ENCODE measurements around the gene RAB11FIP4. TPM values are rescaled to one million over a fixed set of nuclear protein-coding genes. Genes with fewer than 3 reads are reported as not detected.

Gene RAB11FIP4
- total and polyA plus RNA-seq, 2 donors (not counting 1 experiment from before 2014, with no cell fraction given) = 0.16 to 0.66 TPM

DNA sequence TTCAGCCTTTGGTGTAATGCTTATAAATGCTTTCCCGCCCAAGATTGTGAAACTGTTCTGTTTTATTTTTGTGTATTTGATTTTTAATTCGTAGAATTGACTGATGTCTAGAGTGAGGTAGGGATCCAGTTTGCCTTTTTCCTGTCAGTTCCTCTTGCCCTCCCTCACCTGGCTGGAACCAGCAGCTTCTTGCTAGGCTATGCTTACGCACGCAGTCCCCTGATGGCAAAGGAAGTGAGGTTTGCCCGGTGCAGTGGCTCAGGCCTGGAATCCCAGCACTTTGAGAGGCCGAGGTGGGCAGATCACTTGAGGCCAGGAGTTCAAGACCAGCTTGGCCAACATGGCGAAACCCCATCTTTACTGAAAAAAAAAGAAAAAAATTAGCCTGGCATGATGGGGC lies 51.9 kb downstream of the RAB11FIP4 start:
- H3K36me3 ChIP-seq (ENCODE audit: control insufficient read depth, insufficient read depth, low read length) = no peaks in the 10 kb centered on the region
- DNase-seq (ENCODE audit: low read depth in 2 of 2) = no peak
- H3K9ac ChIP-seq (ENCODE audit: insufficient read depth, low read length) = no peak overlapping the region
- H3K4me2 ChIP-seq (ENCODE audit: extremely low read depth, insufficient read depth, low read length) = no peak overlapping the region
- no peaks in the 10 kb centered on the region for H3K27me3 ChIP-seq (ENCODE audit: control insufficient read depth, insufficient read depth, low read length)
- H3K27ac ChIP-seq (ENCODE audit: insufficient read depth, low read length) = no peak overlapping the region
- H3K9me3 ChIP-seq (ENCODE audit: control insufficient read depth, insufficient read depth, low read depth, low read length) = no peaks in the 10 kb centered on the region
- no peaks in the 10 kb centered on the region for H4K20me1 ChIP-seq (ENCODE audit: control insufficient read depth, extremely low read depth, insufficient read depth, low read length)
- TF ChIP-seq CTCF (conservative IDR thresholded peaks at IDR 0.05 in 1 of 2, IDR thresholded peaks at IDR 0.05 in 1 of 2; ENCODE audit: low read depth in 1 of 2, low read length in 2 of 2) = no peak
- TF ChIP-seq EZH2 (IDR thresholded peaks at IDR 0.05; ENCODE audit: low read length, missing control alignments) = no peak
- no peaks in the 10 kb centered on the region for H3K4me1 ChIP-seq (ENCODE audit: control insufficient read depth, extremely low read depth, insufficient read depth, low read length)
- no peak overlapping the region for H3K4me3 ChIP-seq (replicated peaks in 1 of 4; ENCODE audit: control extremely low read depth in 1 of 4, insufficient read depth in 1 of 4, low read depth in 3 of 4, low read length in 4 of 4)
- H3K79me2 ChIP-seq (ENCODE audit: control insufficient read depth, insufficient read depth, low read length) = no peaks in the 10 kb centered on the region
- no peak overlapping the region for H2AFZ ChIP-seq (ENCODE audit: low read length)

DNA sequence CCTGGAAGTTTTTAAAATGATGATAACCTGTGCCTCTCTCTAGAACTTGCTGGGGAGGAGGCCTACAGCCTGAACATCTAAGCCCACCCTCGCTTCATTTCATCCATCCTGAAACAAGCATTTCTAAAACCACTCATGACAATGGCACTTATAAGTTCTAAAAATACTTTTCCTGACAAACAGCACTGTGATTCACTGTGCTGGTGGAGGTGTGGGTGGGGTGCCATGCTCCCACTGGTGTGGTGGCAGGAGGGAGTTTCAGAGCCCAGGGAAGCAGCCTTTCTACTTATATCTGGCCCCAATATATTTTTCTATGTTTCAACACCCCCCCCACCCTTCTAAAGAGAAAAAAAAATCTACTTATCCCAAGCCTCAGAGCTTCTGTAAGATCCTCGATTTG lies 52.6 kb downstream of the RAB11FIP4 start:
- Histone ChIP-seq H3K27ac (ENCODE audit: insufficient read depth, low read length) (no peak overlapping the region), H3K36me3 (ENCODE audit: control insufficient read depth, insufficient read depth, low read length) (no peaks in the 10 kb centered on the region), H3K79me2 (ENCODE audit: control insufficient read depth, insufficient read depth, low read length) (no peaks in the 10 kb centered on the region), H3K27me3 (ENCODE audit: control insufficient read depth, insufficient read depth, low read length) (no peaks in the 10 kb centered on the region), H3K4me3 (replicated peaks in 1 of 4; ENCODE audit: control extremely low read depth in 1 of 4, insufficient read depth in 1 of 4, low read depth in 3 of 4, low read length in 4 of 4) (no peak overlapping the region), H3K9me3 (ENCODE audit: control insufficient read depth, insufficient read depth, low read depth, low read length) (no peaks in the 10 kb centered on the region), H2AFZ (ENCODE audit: low read length) (no peak overlapping the region), H3K4me2 (ENCODE audit: extremely low read depth, insufficient read depth, low read length) (no peak overlapping the region), H3K4me1 (ENCODE audit: control insufficient read depth, extremely low read depth, insufficient read depth, low read length) (no peaks in the 10 kb centered on the region), H3K9ac (ENCODE audit: insufficient read depth, low read length) (no peak overlapping the region), H4K20me1 (ENCODE audit: control insufficient read depth, extremely low read depth, insufficient read depth, low read length) (no peaks in the 10 kb centered on the region)
- TF ChIP-seq CTCF (conservative IDR thresholded peaks at IDR 0.05 in 1 of 2, IDR thresholded peaks at IDR 0.05 in 1 of 2; ENCODE audit: low read depth in 1 of 2, low read length in 2 of 2) (no peak), EZH2 (IDR thresholded peaks at IDR 0.05; ENCODE audit: low read length, missing control alignments) (no peak)
- peak in 1 of 2 donors; percentile 50 for DNase-seq (ENCODE audit: low read depth in 2 of 2)

DNA sequence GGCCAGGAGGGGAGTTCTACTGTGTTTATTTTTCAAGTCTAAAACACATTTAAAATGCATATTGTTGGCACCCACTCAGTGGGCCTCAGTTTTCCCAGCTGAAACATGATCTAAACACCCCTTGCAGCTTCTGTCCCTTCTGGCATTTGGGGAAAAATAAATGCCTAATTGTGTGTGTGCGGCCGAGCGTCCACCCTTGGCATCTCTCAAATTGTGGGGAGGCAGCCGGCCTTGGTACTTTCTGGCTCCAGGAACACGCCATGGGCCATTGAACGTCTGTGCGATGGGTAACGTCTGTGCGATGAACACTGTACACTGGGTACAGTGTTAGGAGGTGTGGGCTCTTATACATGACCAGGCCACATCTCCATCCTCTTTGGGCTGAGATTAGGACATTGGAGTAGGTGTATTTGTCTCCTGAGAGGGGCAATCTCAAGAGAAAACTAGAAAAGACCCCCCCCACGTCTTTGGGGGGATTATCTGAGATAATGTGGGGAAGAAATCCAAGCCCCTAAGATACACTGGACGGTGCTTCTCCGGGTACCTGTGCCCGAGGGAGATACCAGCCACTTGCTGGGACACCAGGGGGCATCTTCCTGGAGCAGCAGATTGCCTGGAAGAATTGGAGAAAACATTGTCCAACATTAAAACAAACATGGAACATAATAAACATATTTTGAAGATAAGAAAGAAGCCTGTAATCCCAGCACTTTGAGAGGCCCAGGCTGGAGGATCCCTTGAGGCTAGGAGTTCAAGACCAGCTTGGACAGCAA lies 54.9 kb downstream of the RAB11FIP4 start:
- H3K9ac ChIP-seq (ENCODE audit: insufficient read depth, low read length) = no peak overlapping the region
- no peaks in the 10 kb centered on the region for H3K27me3 ChIP-seq (ENCODE audit: control insufficient read depth, insufficient read depth, low read length)
- DNase-seq (ENCODE audit: low read depth in 2 of 2) = no peak
- no peaks in the 10 kb centered on the region for H3K4me1 ChIP-seq (ENCODE audit: control insufficient read depth, extremely low read depth, insufficient read depth, low read length)
- H3K4me3 ChIP-seq (replicated peaks in 1 of 4; ENCODE audit: control extremely low read depth in 1 of 4, insufficient read depth in 1 of 4, low read depth in 3 of 4, low read length in 4 of 4) = no peak overlapping the region
- no peak overlapping the region for H3K4me2 ChIP-seq (ENCODE audit: extremely low read depth, insufficient read depth, low read length)
- H3K9me3 ChIP-seq (ENCODE audit: control insufficient read depth, insufficient read depth, low read depth, low read length) = no peaks in the 10 kb centered on the region
- H3K27ac ChIP-seq (ENCODE audit: insufficient read depth, low read length) = no peak overlapping the region
- TF ChIP-seq CTCF (conservative IDR thresholded peaks at IDR 0.05 in 1 of 2, IDR thresholded peaks at IDR 0.05 in 1 of 2; ENCODE audit: low read depth in 1 of 2, low read length in 2 of 2) (no peak), EZH2 (IDR thresholded peaks at IDR 0.05; ENCODE audit: low read length, missing control alignments) (no peak)
- no peak overlapping the region for H2AFZ ChIP-seq (ENCODE audit: low read length)
- no peaks in the 10 kb centered on the region for H3K36me3 ChIP-seq (ENCODE audit: control insufficient read depth, insufficient read depth, low read length)
- no peaks in the 10 kb centered on the region for H3K79me2 ChIP-seq (ENCODE audit: control insufficient read depth, insufficient read depth, low read length)
- no peaks in the 10 kb centered on the region for H4K20me1 ChIP-seq (ENCODE audit: control insufficient read depth, extremely low read depth, insufficient read depth, low read length)
